Activated T-helper 1 cell treated with anti-CD3 and anti-CD28 coated beads, Interleukin-12 subunit alpha, Interleukin-12 subunit beta, Interleukin-2, Interleukin-4 antibody, amounts not matched to agents 30 ng/mL and 10 ng/mL and 1 ng/mL, durations not matched to agents 14 hours and 24 hours and 36 hours (primary cell): ENCODE data around the gene KCP. TPM values are rescaled to one million over a fixed set of nuclear protein-coding genes. Genes with fewer than 3 reads are reported as not detected.

Experiments
- DNase-seq: peaks from one replicate; pipeline ENCODE4 v3.0.0; 2021; ENCODE audit warnings: low spot score
- H3K27ac Mint-ChIP-seq: one replicate; pipeline ENCODE4 v1.8.0; 2021; ENCODE audit warnings: mild to moderate bottlenecking, mixed read lengths
- H3K27me3 Mint-ChIP-seq: one replicate; pipeline ENCODE4 v1.8.0; 2022; ENCODE audit warnings: mild to moderate bottlenecking, moderate library complexity, mixed read lengths; ENCODE audit not compliant: insufficient read depth
- H3K36me3 Mint-ChIP-seq: one replicate; pipeline ENCODE4 v1.8.0; 2021; ENCODE audit warnings: low read depth, mixed read lengths
- H3K4me1 Mint-ChIP-seq: one replicate; pipeline ENCODE4 v1.8.0; 2021; ENCODE audit warnings: low read depth, mixed read lengths
- H3K4me3 Mint-ChIP-seq: one replicate; pipeline ENCODE4 v1.8.0; 2021; ENCODE audit warnings: mild to moderate bottlenecking, moderate library complexity, mixed read lengths
- H3K9me3 Mint-ChIP-seq: one replicate; pipeline ENCODE4 v1.8.0; 2021; ENCODE audit warnings: mixed read lengths
- intact Hi-C: fragments of 100-400 bp; cut with micrococcal nuclease; formaldehyde crosslinking; loops from one replicate; pipeline ENCODE4 v1.15.1; 2024
- total RNA-seq: library from RNA; stranded (reverse); gene quantifications from 2 replicates; pipeline ENCODE4 v1.2.3, GENCODE V29; 2022

Gene KCP
- total RNA-seq, 1 donor from 2014 or later, result not detected

DNA sequence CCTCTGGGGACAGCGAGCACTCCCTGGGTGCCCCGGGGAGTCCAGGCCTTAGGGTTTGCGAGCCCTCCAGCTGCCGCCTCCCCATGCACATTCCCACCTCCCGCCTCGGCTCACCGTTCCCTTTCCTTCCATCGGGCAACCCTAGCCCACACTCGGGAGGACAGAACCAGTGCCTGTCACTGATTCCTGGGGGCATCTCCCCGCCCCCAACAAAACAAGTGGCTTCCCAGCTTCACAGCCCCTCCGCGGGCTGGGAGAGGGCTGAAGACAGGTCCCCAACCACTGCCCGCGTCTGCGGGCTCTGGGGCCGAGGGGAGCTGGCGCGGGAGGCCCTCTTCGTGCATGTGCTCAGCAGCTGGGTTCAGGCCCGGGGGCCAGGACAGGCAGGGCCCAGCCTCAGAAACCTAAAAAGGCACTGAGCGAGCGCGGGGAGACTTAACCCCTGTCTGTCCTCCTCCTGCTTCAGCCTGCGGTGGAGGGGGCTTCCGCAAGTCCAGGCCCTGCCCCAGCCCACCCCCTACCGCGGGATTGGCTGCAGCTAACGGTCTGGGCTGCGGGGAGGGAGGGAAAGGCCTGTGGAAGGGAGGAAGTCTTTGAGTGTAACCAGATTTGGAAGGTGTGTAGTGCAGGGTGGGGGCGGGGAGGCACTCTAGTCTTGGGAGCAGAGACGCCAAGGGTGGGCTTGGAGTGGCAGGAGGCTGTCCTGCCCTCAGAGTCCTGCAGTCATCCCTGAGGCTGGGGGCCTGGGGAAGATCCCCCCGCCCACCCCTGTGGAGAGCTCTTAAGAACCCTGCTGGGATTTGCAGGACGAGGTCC is 79.1 kb downstream of the KCP start:
- no peaks in the 10 kb centered on the region for H3K9me3 Mint-ChIP-seq
- DNase-seq, result no peak
- H3K4me1 Mint-ChIP-seq, result no peaks in the 10 kb centered on the region
- H3K27ac Mint-ChIP-seq, result no peak overlapping the region
- peaks cover 60% of the 10 kb centered on the region for H3K27me3 Mint-ChIP-seq
- intact Hi-C loops, result no loop called here
- H3K36me3 Mint-ChIP-seq, result no peaks in the 10 kb centered on the region
- H3K4me3 Mint-ChIP-seq, result no peak overlapping the region

DNA sequence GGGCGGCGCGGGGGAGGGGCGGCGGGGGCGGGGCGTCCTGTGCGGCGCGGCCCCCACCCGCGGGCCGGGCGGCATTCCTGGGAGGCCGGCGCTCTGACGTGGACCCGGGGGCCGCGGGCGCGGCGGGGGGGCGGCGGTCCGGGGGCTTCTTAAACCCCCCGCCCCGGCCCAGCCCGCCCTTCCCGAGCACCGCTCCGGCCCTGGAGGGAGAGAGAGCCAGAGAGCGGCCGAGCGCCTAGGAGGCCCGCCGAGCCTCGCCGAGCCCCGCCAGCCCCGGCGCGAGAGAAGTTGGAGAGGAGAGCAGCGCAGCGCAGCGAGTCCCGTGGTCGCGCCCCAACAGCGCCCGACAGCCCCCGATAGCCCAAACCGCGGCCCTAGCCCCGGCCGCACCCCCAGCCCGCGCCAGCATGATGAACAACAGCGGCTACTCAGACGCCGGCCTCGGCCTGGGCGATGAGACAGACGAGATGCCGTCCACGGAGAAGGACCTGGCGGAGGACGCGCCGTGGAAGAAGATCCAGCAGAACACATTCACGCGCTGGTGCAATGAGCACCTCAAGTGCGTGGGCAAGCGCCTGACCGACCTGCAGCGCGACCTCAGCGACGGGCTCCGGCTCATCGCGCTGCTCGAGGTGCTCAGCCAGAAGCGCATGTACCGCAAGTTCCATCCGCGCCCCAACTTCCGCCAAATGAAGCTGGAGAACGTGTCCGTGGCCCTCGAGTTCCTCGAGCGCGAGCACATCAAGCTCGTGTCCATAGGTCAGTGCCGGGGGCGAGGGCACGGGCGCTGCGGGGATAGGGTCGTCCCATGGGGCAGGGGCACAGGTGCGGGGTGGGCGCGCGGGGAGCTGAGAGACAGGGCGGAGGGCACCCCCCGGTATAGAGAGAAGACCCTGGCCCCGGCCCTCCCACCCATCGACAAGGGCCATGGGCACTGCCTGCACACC is 80.0 kb downstream of the KCP start, which contains the start of gene FLNC:
Gene FLNC (plus strand): TSS at position 176 of the 947 bp plus-strand sequence. CDS start 232 bp downstream, at position 408.
- peak; percentile 12 for DNase-seq
- H3K27me3 Mint-ChIP-seq, result peaks cover 62% of the 10 kb centered on the region
- intact Hi-C loops, result no loop called here
- H3K4me3 Mint-ChIP-seq, result peak within 1 kb of the TSS; percentile 53
- H3K36me3 Mint-ChIP-seq, result no peaks in the 10 kb centered on the region
- no peaks in the 10 kb centered on the region for H3K4me1 Mint-ChIP-seq
- no peaks in the 10 kb centered on the region for H3K9me3 Mint-ChIP-seq
- no peak within 1 kb of the TSS for H3K27ac Mint-ChIP-seq

DNA sequence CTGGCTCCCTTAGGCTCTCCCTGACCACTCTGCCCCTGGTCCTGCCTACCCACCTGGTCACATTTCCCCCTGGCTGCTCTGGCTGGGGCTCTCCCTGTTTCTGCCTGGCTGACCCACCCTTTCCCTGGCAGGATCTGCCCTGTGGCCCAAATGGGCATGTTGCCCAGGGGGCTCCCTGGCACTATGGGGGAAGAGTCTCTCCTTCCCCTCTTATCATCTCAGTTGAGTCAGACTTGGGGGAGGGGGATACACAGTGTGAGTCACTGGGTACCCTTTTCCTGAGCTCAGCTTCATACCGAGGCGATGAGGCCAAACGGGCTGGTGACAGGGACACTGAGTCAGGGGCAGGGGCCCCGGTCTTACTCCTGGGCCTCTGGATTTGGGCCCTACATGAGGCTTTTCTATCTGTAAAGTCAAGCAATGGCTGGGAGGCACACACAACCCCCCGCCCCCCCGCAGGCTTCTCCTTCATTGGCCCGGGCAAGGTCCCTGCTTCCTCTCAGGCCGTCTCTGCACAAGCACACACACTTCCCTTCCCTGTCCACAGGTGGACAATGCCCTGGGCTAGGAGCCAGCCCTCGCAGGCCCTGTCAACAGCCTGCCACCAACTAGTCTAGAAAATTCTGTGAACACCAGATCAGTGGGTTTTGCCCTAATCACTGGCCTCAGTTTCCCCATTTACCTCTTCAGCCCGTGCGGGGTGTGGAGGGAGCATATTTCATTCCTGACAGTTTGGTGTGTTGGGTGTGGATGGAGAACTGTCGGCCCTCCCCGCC is 80.9 kb downstream of the KCP start:
- no peak overlapping the region for H3K27ac Mint-ChIP-seq
- H3K4me1 Mint-ChIP-seq, result no peaks in the 10 kb centered on the region
- H3K4me3 Mint-ChIP-seq, result no peak overlapping the region
- intact Hi-C loops, result no loop called here
- H3K9me3 Mint-ChIP-seq, result no peaks in the 10 kb centered on the region
- DNase-seq, result no peak
- peaks cover 58% of the 10 kb centered on the region for H3K27me3 Mint-ChIP-seq
- no peaks in the 10 kb centered on the region for H3K36me3 Mint-ChIP-seq

DNA sequence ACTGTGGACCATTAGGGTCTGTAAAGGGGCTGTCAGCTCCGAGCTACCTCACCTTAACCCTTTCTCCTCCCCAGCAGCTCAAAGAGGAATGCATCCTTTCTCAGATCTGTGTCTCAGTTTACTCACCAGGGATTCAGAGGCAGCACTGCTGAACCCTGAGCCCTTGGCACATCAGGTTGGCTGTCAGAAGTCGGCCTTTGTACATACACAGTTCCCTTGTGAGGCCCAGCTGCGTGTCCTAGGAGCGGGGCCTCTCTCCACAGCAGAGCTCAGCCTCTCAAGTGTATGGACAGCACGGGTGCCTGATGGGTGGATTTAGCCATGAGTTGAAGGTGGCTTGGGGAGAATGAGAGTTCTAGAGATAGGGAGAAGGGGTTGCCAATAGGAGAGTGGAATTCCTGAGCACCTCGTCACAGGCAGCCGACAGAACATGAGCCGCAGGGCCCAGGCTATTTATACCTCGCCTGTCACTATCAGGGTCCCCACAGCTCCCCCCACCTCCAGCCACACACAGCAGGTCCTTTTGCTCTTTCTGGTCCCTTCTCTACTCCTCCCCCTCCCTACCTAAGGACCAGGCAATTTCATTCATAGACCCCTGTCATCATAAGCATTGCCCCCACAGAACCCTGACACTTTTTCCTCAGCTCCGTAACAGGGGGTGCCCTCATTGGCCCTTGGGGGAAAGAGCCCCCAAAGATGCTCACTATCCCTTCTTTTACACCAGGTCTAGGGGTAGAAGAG is 82.4 kb downstream of the KCP start:
- no peak for DNase-seq
- intact Hi-C loops, result no loop called here
- no peaks in the 10 kb centered on the region for H3K36me3 Mint-ChIP-seq
- peaks cover 48% of the 10 kb centered on the region for H3K27me3 Mint-ChIP-seq
- H3K27ac Mint-ChIP-seq, result no peak overlapping the region
- H3K4me1 Mint-ChIP-seq, result no peaks in the 10 kb centered on the region
- no peak overlapping the region for H3K4me3 Mint-ChIP-seq
- no peaks in the 10 kb centered on the region for H3K9me3 Mint-ChIP-seq

DNA sequence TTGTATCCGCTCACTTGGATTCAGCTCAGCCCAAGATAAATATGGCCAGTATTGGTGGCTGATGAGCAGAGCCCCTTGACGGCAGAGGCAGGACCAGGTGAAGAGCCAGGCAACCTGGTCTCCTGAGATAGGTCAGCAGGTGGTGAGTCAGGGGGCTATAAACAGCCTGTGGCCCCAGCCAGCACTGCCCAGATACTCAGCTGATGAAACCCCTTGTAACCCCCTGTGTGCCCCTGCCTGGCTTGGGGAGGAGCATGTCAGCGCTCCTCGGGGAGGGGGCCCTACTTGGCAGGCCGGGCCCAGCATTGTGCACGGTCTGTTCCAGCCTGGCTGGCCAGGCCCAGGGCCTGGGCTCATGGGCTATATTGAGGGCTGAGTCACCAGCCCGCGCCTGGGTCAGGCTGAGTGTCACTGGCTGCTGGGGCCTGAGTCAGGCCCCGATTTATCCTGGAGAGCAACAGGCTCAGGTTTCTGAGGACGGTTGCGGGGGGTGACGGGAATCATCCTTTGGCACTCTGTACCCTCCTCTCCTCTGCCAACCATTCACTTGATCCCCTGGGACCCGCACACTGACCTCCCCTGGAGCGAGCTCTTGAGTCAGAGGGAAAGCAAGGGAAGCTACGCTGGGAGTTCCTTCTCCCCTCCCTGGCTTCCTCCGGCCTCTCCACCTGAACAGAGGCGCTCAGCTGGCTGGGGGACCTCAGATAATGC is 83.1 kb downstream of the KCP start:
- Mint-ChIP-seq H3K27me3 (peaks cover 43% of the 10 kb centered on the region), H3K4me1 (no peaks in the 10 kb centered on the region), H3K4me3 (no peak overlapping the region), H3K36me3 (no peaks in the 10 kb centered on the region), H3K27ac (no peak overlapping the region), H3K9me3 (no peaks in the 10 kb centered on the region)
- DNase-seq, result no peak
- intact Hi-C loops, result no loop called here

DNA sequence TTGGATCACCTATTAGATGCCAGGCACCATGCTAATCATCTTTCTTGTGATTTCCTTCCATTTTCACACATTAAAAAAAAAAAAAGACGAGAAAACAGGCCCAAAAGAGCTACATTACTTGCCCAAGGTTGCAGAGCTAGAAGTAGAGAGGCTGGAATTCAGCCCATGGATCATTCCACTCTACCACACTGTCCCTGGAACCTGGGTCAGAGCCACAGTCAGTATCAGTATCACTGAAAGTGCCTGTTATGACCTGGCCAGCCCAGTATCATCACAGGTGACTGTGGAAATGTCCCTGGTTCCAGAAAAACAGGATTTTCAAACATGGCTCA is 83.6 kb downstream of the KCP start:
- H3K27ac Mint-ChIP-seq, result no peak overlapping the region
- H3K4me3 Mint-ChIP-seq, result no peak overlapping the region
- DNase-seq, result no peak
- H3K27me3 Mint-ChIP-seq, result peaks cover 40% of the 10 kb centered on the region
- intact Hi-C loops, result no loop called here
- H3K4me1 Mint-ChIP-seq, result no peaks in the 10 kb centered on the region
- H3K9me3 Mint-ChIP-seq, result no peaks in the 10 kb centered on the region
- no peaks in the 10 kb centered on the region for H3K36me3 Mint-ChIP-seq

Other genes with a start within 250 kb of the KCP start
- 0.73 and 1.0 TPM in 2 replicates for gene GARIN1A, start 238.4 kb downstream of the KCP start, total RNA-seq
- gene CALU, start 171.3 kb downstream of the KCP start, total RNA-seq, result 52.8 and 59.2 TPM in 2 replicates
- gene OPN1SW, start 134.9 kb downstream of the KCP start, total RNA-seq, result not detected in 2 replicates
- gene CCDC136, start 118.7 kb downstream of the KCP start, total RNA-seq, result 10.0 and 11.1 TPM in 2 replicates
- 0.03 and 0.07 TPM in 2 replicates for gene FLNC, start 80.3 kb downstream of the KCP start, total RNA-seq
- 131 and 134 TPM in 2 replicates for gene ATP6V1F, start 47.9 kb downstream of the KCP start, total RNA-seq
- gene IRF5, start 27.2 kb upstream of the KCP start, total RNA-seq, result 19.8 and 21.2 TPM in 2 replicates
- 52.8 and 53.2 TPM in 2 replicates for gene TNPO3, start 144.4 kb upstream of the KCP start, total RNA-seq
- gene TSPAN33, start 234.0 kb upstream of the KCP start, total RNA-seq, result 9.5 and 9.8 TPM in 2 replicates